Glutamatergic neuron (in vitro differentiated cells): ENCODE measurements around the gene NEXN. TPM values are rescaled to one million over a fixed set of nuclear protein-coding genes. Genes with fewer than 3 reads are reported as not detected.

ENCODE experiments used
- DNase-seq: peaks from one replicate; pipeline ENCODE4 v3.0.0; 2022
- H3K27ac Mint-ChIP-seq: one replicate; pipeline ENCODE4 v1.8.0; 2020; ENCODE audit warnings: mild to moderate bottlenecking, mixed read lengths, inconsistent platforms; ENCODE audit not compliant: unreplicated experiment
- H3K27me3 Mint-ChIP-seq: one replicate; pipeline ENCODE4 v1.8.0; 2020; ENCODE audit warnings: mild to moderate bottlenecking, moderate library complexity, mixed read lengths, inconsistent platforms; ENCODE audit not compliant: unreplicated experiment
- H3K36me3 Mint-ChIP-seq: one replicate; pipeline ENCODE4 v1.8.0; 2020; ENCODE audit warnings: mild to moderate bottlenecking, mixed read lengths, inconsistent platforms; ENCODE audit not compliant: unreplicated experiment
- H3K4me1 Mint-ChIP-seq: one replicate; pipeline ENCODE4 v1.8.0; 2020; ENCODE audit warnings: mild to moderate bottlenecking, low read depth, mixed read lengths, inconsistent platforms; ENCODE audit not compliant: unreplicated experiment
- H3K4me3 Mint-ChIP-seq: one replicate; pipeline ENCODE4 v1.8.0; 2020; ENCODE audit warnings: mild to moderate bottlenecking, mixed read lengths, inconsistent platforms; ENCODE audit not compliant: unreplicated experiment
- H3K9me3 Mint-ChIP-seq: one replicate; pipeline ENCODE4 v1.8.0; 2020; ENCODE audit warnings: mild to moderate bottlenecking, moderate library complexity, mixed read lengths, inconsistent platforms; ENCODE audit not compliant: unreplicated experiment
- total RNA-seq: library from RNA; stranded (reverse); fragmentation: NEBNext Ultra II Directional; extraction: Animal tissue kit (Norgen Biotek cat#: 25700); gene quantifications from one replicate; pipeline ENCODE4 v1.2.1, GENCODE V29; 2021; ENCODE audit not compliant: unreplicated experiment
- TF ChIP-seq, protein P1 (sequence below): fragments of 200-600 bp; sonication (generic); IDR thresholded peaks from one replicate; pipeline ENCODE4 v1.5.0; 2021; ENCODE audit not compliant: partially characterized antibody, unreplicated experiment

Gene NEXN
- total RNA-seq, 1 donor from 2014 or later: 0.76 TPM

DNA sequence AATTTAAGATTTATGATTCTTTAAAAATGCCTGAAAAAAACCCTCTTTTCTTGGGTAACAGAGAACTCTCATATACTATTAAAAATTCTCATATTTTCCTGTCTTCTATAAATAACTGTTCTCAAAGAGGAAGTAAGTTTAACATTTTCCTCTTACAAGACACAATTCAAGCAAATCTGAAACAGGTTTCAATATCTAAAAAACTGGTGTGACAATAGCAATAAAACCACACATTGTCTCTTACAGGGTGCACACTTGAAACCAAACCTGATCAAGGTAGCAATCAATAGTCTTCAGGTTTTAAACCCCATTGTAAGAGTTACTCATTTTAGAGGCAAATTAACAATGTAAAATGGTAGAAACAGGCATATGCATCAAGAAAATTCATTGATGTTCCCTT lies 62.4 kb downstream of the NEXN start:
- H3K27ac Mint-ChIP-seq: no peak overlapping the region
- H3K9me3 Mint-ChIP-seq: no peaks in the 10 kb centered on the region
- H3K4me1 Mint-ChIP-seq: peaks cover 1% of the 10 kb centered on the region
- no peaks in the 10 kb centered on the region for H3K27me3 Mint-ChIP-seq
- no peak overlapping the region for H3K4me3 Mint-ChIP-seq
- DNase-seq: no peak
- TF ChIP-seq, protein P1, sequence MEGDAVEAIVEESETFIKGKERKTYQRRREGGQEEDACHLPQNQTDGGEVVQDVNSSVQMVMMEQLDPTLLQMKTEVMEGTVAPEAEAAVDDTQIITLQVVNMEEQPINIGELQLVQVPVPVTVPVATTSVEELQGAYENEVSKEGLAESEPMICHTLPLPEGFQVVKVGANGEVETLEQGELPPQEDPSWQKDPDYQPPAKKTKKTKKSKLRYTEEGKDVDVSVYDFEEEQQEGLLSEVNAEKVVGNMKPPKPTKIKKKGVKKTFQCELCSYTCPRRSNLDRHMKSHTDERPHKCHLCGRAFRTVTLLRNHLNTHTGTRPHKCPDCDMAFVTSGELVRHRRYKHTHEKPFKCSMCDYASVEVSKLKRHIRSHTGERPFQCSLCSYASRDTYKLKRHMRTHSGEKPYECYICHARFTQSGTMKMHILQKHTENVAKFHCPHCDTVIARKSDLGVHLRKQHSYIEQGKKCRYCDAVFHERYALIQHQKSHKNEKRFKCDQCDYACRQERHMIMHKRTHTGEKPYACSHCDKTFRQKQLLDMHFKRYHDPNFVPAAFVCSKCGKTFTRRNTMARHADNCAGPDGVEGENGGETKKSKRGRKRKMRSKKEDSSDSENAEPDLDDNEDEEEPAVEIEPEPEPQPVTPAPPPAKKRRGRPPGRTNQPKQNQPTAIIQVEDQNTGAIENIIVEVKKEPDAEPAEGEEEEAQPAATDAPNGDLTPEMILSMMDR: no peak
- H3K36me3 Mint-ChIP-seq: no peaks in the 10 kb centered on the region

DNA sequence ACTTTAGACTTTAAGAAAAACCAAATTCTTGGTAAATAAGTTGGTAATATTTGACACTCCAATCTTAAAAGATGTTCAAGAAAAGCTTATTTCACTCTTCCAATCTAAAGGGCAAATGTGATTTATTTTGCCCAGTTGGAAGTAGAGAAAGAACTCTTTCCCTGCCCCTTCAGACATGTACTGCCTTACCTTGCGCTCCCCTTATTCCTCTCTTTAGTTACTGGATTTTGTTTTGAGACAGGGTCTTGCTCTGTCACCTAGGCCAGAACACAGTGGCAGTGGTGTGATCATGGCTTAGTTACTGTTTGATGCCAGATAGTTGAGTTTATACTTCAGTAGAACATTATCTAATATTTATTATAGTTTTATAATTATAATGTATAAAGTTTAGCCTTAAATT lies 62.9 kb downstream of the NEXN start:
- Mint-ChIP-seq H3K4me1 (peaks cover 1% of the 10 kb centered on the region), H3K4me3 (no peak overlapping the region), H3K36me3 (no peaks in the 10 kb centered on the region), H3K9me3 (no peaks in the 10 kb centered on the region), H3K27ac (no peak overlapping the region), H3K27me3 (no peaks in the 10 kb centered on the region)
- TF ChIP-seq, protein P1: no peak
- DNase-seq: no peak

GRCh38 chr1:77953907-77954306 lies 65.5 kb downstream of the NEXN start:
- Mint-ChIP-seq H3K9me3 (no peaks in the 10 kb centered on the region), H3K36me3 (no peaks in the 10 kb centered on the region), H3K27me3 (no peaks in the 10 kb centered on the region), H3K4me3 (no peak overlapping the region), H3K27ac (no peak overlapping the region), H3K4me1 (peaks cover 1% of the 10 kb centered on the region)
- DNase-seq: no peak
- TF ChIP-seq, protein P1: no peak

DNA sequence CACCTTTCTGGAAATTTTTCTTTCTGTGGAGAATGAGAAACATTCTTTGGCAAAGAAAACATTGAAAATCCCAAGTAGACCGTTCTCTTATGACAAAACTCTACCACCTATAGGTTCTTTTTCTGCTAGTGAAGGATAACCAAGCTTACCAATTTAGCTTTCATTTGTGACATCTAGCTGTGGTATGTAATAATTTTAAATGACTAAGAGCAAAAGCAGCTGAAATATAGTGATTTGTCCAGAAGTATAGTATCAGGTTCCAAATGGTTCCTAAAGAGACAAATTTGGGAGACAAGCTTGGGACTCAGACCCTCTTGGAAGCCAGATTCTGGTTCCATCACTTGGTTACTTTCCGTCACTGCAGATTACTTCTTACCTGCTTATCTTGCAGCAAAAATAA lies 66.1 kb downstream of the NEXN start:
- H3K27ac Mint-ChIP-seq: no peak overlapping the region
- no peak for DNase-seq
- H3K27me3 Mint-ChIP-seq: no peaks in the 10 kb centered on the region
- H3K4me3 Mint-ChIP-seq: no peak overlapping the region
- H3K4me1 Mint-ChIP-seq: no peaks in the 10 kb centered on the region
- TF ChIP-seq, protein P1: no peak
- no peaks in the 10 kb centered on the region for H3K9me3 Mint-ChIP-seq
- H3K36me3 Mint-ChIP-seq: no peaks in the 10 kb centered on the region

DNA sequence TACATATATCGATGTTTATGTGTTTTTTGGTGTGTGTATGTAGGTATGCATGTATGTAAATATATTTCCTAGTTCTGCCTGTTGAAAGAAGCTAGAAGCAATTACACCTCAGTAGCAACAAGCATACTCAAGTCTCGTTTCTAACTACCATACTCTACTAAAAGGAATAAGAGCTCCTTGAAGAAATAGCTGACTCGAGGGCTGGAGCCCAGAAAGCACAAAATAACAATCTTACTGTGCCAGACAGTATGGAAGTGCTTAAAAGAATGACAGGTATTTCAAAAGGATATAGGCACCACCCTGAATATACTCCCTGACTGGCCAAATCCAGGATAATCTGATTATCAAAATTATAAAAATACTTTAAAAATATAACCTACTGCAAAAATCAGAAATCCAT lies 67.3 kb downstream of the NEXN start:
- Mint-ChIP-seq H3K9me3 (no peaks in the 10 kb centered on the region), H3K4me1 (no peaks in the 10 kb centered on the region), H3K4me3 (no peak overlapping the region), H3K36me3 (no peaks in the 10 kb centered on the region), H3K27ac (no peak overlapping the region), H3K27me3 (no peaks in the 10 kb centered on the region)
- no peak for DNase-seq
- TF ChIP-seq, protein P1: no peak
